ENCODE data around the gene IFT80.
"Not testable (repeated sequence)": the region's sequence is repeated elsewhere in the genome, so short reads cannot be mapped to it uniquely, and the experiment has no call there.

IFT80 gene

DNA sequence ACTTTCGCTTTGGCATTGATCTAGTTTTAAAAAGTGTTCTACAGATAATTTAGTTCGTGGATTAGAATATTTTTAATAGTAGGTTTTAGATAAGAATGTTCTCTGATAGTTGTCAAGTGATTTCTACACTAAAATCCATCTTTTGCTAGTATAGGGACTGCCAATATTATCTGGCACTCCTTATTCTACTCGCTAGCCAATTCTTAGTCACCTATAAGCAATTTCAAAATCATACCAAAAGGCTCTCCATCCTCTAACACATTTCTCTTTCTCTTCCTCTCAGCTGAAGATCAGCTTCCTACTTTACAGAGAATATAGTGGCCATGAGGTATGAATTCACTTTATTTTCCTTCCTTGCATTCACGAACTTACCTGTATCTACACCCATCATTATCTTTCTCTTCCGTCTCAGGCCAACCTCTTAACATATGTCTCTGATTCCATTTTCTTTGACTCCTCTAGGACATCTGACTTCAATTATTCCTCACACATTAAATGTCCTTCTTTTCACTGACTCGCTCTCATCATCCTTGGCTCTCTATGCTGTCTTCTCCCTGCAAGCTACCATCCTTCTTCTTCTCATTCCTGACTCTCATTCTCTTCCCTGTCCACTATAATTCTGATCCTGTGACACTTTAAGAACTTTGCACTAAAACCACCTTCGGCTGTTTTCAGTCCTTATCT is 138.3 kb downstream of the IFT80 start:
- no peak for DNase-seq (ENCODE audit: low read depth)

DNA sequence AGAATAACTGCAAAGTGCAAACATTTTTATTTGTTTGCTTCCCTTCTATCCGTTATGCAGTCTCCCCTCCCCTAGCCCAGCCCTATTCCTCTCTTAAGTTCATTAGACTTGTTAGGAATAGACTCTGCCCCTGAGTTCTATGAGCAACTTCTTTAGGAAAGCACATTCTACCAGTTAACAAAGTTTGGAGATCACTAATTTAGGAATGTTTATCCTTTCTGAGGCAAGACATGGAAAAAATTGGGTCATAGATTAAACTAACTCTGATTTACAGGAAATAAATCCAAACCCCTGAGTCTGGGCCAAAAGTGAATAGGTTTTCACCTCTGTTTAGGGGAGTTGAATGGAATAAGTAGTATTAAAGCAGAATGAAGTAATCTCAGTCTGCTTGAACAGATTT is 139.4 kb downstream of the IFT80 start:
- DNase-seq (ENCODE audit: low read depth), result no peak

DNA sequence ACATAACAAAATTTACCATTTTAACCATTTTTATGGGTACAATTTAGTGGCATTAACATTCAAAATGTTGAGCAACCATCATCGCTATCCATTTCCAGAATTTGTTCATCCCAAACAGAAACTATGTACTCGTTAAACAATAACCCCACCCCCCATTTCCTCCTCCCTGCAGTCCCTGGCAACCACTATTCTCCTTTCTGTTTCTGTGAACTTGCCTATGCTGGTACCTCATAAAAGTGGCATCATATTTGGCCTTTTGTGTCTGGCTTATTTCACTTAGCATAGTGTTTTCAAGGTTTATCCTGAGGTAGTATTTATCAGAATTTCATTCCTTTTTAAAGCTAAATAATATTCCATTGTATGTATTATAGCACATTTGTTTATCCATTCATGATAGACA is 141.4 kb downstream of the IFT80 start:
- no peak for DNase-seq (ENCODE audit: low read depth)

DNA sequence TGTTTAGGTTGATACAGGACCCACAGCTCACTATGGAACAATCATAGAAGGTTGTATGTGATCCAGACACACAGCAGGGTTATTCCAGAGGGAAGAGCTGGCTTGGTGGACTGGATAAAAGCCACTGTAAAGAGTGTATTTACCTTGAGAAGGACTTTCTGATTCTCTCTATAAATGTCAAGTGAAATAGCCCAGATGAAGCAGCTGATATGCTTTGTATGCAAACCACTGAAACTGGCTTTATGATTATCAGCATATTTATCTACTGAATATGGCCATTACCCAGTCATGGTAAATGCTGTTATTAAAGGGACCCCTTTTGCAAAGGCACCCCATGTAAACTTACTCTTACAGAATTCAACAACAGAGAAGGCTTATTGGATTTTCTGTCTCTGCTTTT is 145.7 kb downstream of the IFT80 start:
- DNase-seq (ENCODE audit: low read depth), result no peak

DNA sequence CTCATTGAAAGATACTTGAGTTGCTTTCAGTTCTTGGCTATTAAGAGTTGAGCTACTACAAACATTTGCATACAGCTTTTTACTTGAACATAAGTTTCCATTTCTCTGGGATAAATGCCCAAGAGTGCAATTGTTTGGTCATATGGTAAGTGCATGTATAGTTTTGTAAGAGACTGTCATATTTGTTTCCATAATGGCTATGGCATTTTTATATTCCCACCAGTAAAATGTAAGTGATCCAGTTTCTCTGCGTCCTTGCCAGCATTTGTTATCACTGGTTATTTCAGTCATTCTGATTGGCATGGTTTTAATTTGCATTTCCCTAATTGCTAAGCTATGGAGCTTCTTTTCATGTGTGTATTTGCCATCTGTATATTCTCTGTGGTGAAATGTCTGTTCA is 151.3 kb downstream of the IFT80 start:
- DNase-seq (ENCODE audit: low read depth), result no peak

DNA sequence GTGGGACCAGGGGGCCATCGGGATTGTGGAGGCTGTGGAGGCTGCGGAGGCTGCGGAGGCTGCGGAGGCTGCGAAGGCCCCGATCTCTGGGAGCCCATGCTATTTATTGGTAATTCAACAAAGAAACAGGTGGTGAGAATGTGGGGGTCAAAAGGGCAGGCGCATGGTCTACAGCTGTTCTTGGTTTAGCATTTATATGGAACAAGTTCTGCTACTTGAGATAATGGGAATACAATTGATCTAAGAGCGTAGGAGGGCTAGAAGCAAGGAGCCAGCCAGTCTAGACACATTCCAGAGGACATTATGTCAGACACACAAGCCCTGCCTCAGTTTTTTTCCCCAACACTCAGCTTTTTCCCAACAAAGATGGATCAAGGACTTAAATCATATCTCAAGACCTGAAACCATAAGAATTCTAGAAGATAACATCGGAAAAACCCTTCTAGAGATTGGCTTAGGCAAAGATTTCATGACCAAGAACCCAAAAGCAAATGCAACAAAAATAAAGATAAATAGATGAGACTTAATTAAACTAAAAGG is 153.7 kb downstream of the IFT80 start:
- no peak for DNase-seq (ENCODE audit: low read depth)

DNA sequence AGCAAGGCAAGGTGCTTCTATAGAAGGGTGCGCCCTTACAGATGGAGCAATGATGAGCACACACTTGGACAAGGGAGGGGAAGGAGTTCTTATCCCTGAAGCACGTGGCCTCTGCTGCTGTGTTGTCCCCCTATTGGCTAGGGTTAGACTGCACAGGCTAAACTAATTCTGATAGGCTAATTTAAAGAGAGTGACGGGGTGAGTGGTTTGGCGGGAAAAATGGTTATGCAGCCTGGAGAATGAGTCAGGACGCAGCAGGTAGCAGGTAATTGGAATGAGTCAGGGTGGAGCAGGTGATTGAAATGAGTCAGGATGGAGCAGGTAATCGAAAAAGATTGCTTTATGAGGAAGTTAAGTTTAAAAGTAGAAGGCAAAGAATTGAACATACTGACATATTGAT is 158.3 kb downstream of the IFT80 start:
- not testable (repeated sequence) for DNase-seq (ENCODE audit: low read depth)

DNA sequence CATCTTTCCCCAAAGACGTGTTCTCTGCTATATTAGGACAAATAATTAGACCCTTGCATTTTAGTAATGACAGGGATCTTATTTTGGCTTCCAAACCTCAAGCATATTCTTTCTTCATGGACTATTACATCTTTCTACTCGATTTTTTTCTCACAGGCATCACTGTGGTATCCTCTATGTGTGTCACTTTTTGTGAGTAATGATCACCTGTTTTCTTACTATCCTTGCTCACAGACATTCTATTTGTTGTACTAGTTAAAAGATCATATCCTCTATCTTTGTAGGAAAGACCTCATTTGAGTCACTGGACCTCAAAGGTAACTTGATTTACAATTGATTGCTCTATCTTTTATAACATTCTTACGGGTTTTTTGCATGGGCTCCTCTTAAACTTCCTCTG is 167.0 kb downstream of the IFT80 start:
- no peak for DNase-seq (ENCODE audit: low read depth)

DNA sequence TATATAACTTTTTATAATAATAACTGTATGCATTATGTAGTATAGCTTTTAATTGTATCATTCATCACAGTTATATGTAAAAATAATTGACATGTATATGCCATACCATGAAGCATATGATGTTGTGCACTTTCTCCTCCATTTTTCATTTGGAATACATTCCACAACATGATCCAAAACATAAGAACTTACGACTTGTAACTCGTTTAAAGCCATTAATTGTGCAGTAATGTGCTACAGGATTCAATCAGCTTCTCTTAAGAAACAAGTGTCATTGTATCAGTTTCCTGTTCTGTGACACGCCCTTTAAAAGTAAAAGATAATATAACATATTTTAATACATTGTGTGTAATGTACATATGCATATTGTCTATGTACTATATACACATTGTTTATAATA is 171.6 kb downstream of the IFT80 start:
- DNase-seq (ENCODE audit: low read depth), result no peak

DNA sequence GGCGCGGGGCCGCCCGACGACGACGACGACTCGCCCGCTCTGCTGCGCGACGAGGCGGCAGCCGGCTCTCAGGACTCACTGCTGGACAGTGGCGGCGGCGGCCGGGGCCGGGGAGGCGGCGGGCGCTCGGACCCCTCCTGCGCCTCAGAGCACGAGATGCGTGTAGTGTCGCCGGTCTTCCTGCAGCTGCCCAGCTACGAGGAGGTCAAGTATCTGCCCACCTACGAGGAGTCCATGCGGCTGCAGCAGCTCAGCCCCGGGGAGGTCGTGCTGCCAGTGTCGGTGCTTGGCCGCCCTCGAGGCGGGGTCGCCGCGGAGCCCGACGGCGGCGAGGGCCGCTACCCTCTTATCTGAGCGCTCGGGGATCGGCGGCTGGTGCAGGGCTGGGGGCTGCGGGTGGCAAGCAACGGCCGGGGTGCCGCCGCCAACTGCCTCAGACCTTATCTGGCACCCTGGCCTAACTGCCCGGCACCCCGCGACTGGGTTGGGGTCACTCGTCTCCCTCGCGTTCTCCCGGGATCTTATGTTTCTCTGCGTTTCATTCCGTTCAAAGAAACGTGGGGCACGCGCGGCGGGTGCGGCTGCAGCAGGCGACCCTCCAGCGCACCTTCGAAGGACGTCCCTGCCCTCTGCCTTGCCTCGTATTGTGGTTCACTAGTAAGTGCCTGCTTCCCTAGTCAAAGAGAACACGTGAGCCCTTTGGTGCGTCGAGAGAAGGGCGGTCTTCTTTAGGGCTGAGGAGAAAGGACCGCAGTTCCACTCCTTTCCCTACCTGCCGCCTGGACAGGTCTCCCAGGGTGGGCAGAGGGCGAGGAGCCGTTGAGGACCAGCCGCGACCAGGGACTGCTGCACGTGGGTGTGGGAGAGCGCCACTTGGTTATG is 172.8 kb downstream of the IFT80 start:
- no peak for DNase-seq (ENCODE audit: low read depth)

DNA sequence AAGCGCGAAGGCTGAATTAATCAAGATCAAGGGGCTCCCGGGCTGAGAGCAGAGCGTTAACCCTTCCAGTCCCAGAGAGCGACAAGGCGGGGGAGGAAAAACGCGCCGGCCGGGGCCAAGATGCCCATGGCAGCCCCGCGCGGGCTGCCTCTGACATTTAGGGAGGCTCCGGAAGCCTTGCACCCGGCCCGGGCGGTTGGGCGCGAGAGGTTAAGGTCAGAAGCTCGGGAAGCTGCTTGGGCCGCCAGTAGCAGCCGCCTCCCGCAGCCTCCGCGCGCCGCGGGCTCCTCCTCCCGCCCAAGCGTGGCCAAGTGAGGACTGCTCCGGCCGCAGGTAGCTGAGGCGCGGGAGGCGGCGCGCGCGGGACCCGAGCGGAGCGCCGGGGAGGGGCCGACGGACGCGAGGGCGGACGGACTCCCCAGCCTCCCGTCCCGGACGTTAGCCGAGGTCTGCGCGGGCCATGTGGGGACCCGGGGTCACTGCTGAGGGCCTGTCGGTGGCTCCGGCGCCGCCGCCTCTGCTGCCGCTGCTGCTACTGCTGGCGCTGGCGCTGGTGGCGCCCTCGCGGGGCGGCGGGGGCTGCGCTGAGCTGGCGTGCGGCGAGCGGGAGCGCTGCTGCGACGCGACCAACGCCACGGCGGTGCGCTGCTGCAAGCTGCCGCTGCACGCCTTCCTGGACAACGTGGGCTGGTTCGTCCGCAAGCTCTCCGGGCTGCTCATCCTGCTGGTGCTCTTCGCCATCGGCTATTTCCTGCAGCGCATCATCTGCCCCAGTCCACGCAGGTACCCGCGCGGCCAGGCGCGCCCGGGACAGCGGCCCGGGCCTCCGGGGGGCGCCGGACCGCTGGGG is 173.6 kb downstream of the IFT80 start, which contains the start of gene C3orf80:
TSS of gene C3orf80 (plus strand) at position 247 of the 850 bp plus-strand sequence. CDS start at position 461, 214 bp downstream.
- peak; percentile 10 for DNase-seq (ENCODE audit: low read depth)

DNA sequence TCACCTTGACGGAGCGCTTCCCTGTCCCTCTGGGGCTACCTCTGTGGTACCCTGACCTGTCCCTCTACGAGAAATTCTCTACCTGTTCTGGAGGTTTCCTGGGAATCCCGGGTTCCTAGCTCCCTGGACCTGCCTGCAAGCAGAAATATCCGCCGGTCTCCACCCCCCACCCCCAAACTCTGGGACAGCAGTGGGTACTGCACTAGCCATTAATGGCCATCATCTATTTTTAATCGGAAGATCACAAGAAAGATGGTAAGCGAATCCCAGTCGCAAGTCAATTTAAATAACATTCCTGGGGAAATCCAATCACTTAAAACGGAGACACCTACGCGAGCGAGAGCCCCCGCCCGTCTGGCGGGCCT is 174.2 kb downstream of the IFT80 start:
- no peak for DNase-seq (ENCODE audit: low read depth)

DNA sequence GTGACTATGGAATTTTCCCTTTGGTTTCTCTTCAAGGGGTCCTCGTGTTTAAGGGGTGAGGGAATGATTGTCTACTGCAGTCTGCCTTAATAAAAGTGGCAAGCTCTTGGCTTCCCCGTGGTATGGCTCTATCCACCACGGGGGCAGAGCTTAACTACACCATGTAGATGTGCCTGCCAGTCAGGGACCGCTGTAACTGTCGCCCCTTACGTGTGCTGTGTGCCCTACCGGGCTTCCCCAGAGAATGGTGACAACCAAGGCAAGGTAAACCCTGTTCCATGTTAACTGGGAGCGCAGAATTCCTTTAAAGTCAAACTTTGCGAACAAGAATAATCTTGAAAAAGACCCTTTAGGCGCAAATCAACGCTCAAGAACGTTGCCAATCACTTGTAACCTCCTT is 174.8 kb downstream of the IFT80 start:
- no peak for DNase-seq (ENCODE audit: low read depth)

DNA sequence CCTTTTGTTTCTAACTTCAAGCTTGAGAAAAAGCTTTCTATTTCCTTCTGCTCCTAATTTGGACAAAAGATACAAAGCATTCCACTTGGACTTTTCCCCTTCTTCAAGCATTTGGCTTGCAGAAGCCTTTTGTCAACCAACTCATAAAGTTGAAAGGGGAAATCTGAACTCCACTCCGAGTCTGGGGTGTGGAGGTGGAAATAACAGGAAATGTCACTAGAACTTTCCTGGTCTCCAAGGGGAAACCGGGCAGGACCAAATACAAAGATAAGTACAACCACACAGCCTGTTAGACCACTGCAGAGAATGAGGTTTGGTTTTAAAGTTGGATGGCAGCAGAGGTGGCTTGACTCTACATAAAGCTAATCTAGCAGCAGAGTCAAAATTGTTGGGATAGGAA is 178.0 kb downstream of the IFT80 start:
- no peak for DNase-seq (ENCODE audit: low read depth)

DNA sequence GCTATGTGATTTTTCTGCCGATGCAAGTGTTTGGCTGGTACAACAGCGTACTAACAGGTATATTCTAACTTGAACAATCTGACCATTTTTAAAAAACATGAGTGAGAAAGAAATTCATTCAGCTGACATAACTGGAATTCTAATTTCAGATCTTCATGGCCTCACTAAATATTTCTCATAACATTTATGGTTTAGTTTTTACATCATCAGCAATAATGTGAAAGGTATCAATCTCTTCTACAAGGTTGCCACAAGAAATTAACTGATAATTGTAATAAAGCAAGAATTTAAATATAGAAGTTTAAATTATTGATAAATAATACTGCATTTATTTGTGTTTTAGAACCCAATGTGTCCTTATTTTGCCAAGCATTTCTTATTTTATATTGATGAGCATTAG is 179.0 kb downstream of the IFT80 start:
- no peak for DNase-seq (ENCODE audit: low read depth)

DNA sequence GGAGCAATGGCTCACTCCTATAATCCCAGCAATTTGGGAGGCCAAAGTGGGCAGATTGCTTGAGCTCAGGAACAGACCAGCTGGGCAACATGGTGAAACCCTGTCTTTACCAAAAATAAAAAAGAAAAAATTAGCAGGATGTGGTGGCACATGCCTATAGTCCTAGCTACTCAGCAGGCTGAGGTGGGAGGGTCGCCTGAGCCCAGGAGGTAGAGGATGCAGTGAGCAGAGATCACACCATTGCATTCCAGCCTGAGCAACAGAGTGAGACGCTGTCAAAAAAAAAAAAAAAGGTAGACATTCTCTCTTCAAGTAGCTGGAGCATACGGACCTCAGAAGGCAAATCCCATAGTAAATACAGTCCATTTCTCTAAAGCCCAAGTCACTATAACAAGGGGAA is 180.9 kb downstream of the IFT80 start:
- DNase-seq (ENCODE audit: low read depth), result no peak

DNA sequence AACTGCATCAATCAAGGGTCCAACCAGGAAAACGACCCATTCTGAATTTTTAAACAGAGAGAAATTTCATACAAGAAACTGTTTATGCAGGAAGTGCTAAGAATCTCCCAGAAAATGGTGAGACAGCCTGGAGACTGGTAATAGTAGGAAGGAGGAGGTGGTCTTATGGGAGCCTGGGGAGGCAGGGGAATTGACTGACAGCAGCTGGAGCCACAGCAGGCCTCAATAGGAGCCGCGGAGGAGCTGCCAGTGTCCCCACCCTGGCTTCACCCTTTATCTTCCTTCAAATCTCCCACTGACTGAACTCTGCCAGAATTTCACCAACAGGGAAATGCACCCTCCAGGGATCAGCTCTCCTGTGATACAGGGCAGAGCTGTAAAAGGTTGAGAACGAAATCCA is 181.3 kb downstream of the IFT80 start:
- no peak for DNase-seq (ENCODE audit: low read depth)

DNA sequence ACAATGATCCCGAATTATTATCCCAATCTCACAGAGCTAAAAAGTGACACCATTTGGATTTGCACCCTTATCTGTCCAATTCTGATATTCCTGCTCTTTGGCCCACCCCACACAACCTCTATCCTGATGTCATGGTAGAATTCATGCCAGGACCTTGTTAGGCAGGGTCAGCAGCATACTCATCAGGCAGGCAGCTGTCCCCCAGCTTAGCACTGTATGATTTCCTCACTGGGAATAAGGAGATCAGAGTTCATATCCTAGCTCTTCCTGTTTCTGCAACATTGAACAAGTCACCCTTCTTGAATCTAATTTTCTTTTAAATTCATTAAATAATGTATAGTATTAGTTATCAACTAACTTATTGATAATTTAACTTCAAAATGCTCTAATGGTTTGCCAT is 185.8 kb downstream of the IFT80 start:
- no peak for DNase-seq (ENCODE audit: low read depth)

DNA sequence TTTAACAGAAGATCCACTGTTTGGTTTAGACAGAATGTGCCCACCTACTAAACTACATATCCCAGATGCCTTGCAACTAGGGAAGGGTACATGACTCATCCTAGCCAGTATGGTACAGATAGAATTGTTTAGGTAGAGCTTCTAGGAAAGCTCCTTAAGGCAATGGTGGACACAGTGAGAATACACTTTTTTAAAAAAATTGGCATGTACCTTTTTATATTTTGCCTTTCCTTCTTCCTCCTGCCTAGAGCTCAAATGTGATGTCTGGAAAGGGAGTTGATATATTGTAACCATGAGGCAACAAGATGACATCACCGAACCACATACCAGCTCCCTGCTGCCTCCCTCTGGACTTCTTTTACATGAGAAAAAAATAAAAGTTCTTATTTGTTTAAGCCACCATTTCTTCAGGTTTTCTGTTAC is 188.2 kb downstream of the IFT80 start:
- DNase-seq (ENCODE audit: low read depth), result no peak

DNA sequence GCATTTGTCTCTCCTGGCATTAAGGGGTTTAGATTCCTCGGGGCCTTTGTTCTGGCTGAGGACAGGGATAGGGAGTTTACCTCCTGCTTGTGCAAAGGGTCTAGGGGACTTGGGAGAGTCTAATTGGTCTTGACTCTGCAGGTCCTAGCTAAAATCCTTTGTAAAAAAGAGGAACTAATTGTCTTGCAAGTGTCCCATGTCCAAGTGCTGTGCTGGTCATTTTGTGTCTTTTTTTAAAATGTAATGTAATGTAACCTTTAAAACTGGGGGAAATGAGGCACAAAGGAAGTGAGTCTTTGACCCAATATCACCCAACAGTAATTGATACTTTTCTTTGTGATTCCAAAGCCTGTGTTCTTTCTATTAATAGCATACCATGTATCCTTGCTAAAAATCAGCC is 188.7 kb downstream of the IFT80 start:
- no peak for DNase-seq (ENCODE audit: low read depth)
